ENCODE results near the gene RND3. TPM values are rescaled to one million over a fixed set of nuclear protein-coding genes. Genes with fewer than 3 reads are reported as not detected.

Gene RND3
- total and polyA plus RNA-seq, 10 of the 15 experiments (the other 5 are each of a cell fraction or from before 2014, with no cell fraction given): 0.38 to 18.3 (median 0.93) TPM

DNA sequence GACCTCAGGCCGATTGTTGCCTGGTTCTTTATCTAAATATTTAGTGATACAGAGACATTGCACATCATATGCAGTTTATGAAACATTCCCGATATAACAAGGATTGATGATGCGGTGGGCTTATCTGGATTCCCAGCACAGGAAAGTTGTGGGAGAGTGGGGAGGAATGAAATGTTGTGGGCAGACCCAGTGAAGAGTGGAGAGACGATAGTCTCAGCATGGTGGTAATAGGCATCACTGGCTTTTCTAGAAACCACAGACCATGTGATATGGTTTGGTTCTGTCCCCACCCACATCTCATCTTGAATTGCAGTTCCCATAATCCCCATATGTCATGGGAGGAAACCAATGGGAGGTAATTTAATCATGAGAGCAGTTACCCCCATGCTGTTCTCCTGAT, 34.8 kb upstream of the RND3 start (continued):
- TF ChIP-seq ZNF592 (IDR thresholded peaks at IDR 0.05) (no peak), RUNX3 (IDR thresholded peaks at IDR 0.05; ENCODE audit: low read length) (peak; percentile 34; the same call in 1 of the 2 replicates), ZNF217 (IDR thresholded peaks at IDR 0.05) (peak; percentile 21; the same call in 1 of the 2 replicates), PAX5 (IDR thresholded peaks at IDR 0.05; ENCODE audit: borderline replicate concordance, low read depth, low read length) (0 out of 2 replicates have a peak, but pooled peaks have one; percentile 16), RAD51 (IDR thresholded peaks at IDR 0.05) (peak; percentile 65; the same call in 1 of the 2 replicates), IKZF2 (IDR thresholded peaks at IDR 0.05) (peak in 1 of 2 experiments; percentile 40; a peak in 2 of 4 replicates)

DNA sequence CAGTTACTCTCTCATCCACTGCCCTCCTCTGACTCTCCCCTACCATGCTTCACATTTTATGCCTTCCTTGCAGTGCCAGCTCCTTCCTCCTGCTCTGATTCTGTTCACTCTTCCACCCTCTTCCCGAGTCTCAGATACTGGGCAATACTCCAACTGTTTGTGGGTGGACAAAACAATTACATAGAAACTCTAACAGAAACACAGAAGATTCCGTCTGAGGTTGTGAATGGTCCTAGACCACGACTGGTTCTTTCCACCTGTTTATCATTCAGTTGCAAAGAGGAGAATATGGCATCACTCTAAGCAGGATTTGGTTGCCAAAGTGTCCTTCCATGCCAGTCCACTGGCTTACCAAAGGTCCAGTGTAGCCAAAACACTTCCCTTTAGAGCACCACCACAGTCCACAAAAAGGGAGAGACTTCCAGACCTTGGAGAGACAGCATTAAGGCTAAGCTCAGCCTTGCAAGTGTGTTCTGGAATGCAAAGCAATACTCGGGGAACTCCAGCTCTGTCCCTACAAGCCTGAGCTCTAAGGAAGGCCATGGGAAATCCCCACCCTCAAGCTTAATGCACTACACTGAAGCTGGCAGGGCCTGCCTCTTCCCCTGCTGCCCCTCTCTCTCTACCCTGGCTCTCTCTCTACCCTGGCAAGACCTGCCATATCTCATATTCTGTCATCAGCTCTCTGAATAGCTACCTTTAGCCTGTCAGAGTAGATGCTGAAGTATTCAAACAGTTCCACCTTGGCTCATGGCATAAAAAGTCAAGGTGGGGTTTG, 33.6 kb upstream of the RND3 start:
- no peak overlapping the region for H3K9ac ChIP-seq (ENCODE audit: control insufficient read depth, insufficient read depth, low read length)
- no peaks in the 10 kb centered on the region for H3K4me1 ChIP-seq (ENCODE audit: control insufficient read depth, insufficient read depth, low read length)
- POLR2A ChIA-PET: interaction anchor here (0.6 to 1.5 kb wide), 9 partner anchors 7 to 81 kb away, joined by 3 to 5 read pairs (median 4); no protein-coding TSS in a partner anchor
- in situ Hi-C loops (cut with MboI): no loop called here
- intact Hi-C loops (cut with micrococcal nuclease; ENCODE audit: unreplicated experiment): no loop called here
- no peaks in the 10 kb centered on the region for H3K27me3 ChIP-seq (replicated peaks in 1 of 2; ENCODE audit: control insufficient read depth in 2 of 2, insufficient read depth in 2 of 2, low read length in 1 of 2)
- DNase-seq (ENCODE audit: low read depth, low spot score): no peak
- BruUV-seq (replicated peaks): no TSS peak
- H3K4me3 ChIP-seq: no peak overlapping the region
- no peaks in the 10 kb centered on the region for H3K36me3 ChIP-seq (ENCODE audit: control insufficient read depth in 2 of 2, insufficient read depth in 2 of 2, low read length in 1 of 2)
- H4K20me1 ChIP-seq (ENCODE audit: control insufficient read depth, insufficient read depth): no peaks in the 10 kb centered on the region
- no peak overlapping the region for H3K4me2 ChIP-seq (ENCODE audit: control insufficient read depth, insufficient read depth)
- no peak overlapping the region for H2AFZ ChIP-seq (ENCODE audit: control insufficient read depth, low read depth, low read length)
- CTCF ChIA-PET: interaction anchor here (0.6 to 1.7 kb wide), 8 partner anchors 9 to 89 kb away, joined by 3 to 6 read pairs (median 4); no protein-coding TSS in a partner anchor
- H3K27ac ChIP-seq (ENCODE audit: control insufficient read depth, insufficient read depth): no peak overlapping the region
- 0 out of 4 replicates have a peak, but pooled peaks of 1 of the 2 experiments have one; percentile 18 for TF ChIP-seq IKZF2 (IDR thresholded peaks at IDR 0.05)
- TF ChIP-seq RELA (IDR thresholded peaks at IDR 0.05; ENCODE audit: borderline replicate concordance, partially characterized antibody): peak; percentile 16
- TF ChIP-seq, protein P1, sequence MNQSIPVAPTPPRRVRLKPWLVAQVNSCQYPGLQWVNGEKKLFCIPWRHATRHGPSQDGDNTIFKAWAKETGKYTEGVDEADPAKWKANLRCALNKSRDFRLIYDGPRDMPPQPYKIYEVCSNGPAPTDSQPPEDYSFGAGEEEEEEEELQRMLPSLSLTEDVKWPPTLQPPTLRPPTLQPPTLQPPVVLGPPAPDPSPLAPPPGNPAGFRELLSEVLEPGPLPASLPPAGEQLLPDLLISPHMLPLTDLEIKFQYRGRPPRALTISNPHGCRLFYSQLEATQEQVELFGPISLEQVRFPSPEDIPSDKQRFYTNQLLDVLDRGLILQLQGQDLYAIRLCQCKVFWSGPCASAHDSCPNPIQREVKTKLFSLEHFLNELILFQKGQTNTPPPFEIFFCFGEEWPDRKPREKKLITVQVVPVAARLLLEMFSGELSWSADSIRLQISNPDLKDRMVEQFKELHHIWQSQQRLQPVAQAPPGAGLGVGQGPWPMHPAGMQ (IDR thresholded peaks at IDR 0.05; ENCODE audit: borderline replicate concordance): no peak
- peak; percentile 40; the same call in 1 of the 2 replicates for TF ChIP-seq IKZF1 (conservative IDR thresholded peaks at IDR 0.05)
- 0 out of 2 replicates have a peak, but pooled peaks have one; percentile 19 for TF ChIP-seq RELB (IDR thresholded peaks at IDR 0.05; ENCODE audit: low read depth)
- peak; percentile 89 for ATAC-seq
- FAIRE-seq: no peak
- H3K9me3 ChIP-seq (replicated peaks; ENCODE audit: control insufficient read depth, insufficient read depth, low read length): no peaks in the 10 kb centered on the region; the same call in 2 of the 3 replicates
- no peaks in the 10 kb centered on the region for H3K79me2 ChIP-seq (ENCODE audit: control insufficient read depth, insufficient read depth, low read length)
- RAD21 ChIA-PET (ENCODE audit: unreplicated experiment): interaction anchor here (0.6 to 2.6 kb wide), 14 partner anchors 8 to 80 kb away, joined by 3 to 12 read pairs (median 5); no protein-coding TSS in a partner anchor
- SMC1A ChIA-PET (ENCODE audit: uncharacterized antibody, unreplicated experiment): interaction anchor here (0.8 to 2.1 kb wide), 22 partner anchors 7 to 415 kb away, joined by 3 to 9 read pairs (median 4); no protein-coding TSS in a partner anchor
- WGBS (ENCODE audit: insufficient coverage, insufficient replicate concordance, low lambda C conversion rate, missing lambda C conversion rate): 5% methylated on average over 4 of the region's 4 CpGs
